ENCODE measurements around the gene NTNG1. TPM values are rescaled to one million over a fixed set of nuclear protein-coding genes. Genes with fewer than 3 reads are reported as not detected.
A peak's percentile ranks its signal among the peaks of the same experiment; 100 is the strongest.

Gene NTNG1
- total and polyA plus RNA-seq, 10 of the 15 experiments (the other 5 are each of a cell fraction or from before 2014, with no cell fraction given), result 0.18 to 2.3 (median 1.1) TPM; not detected in 1

DNA sequence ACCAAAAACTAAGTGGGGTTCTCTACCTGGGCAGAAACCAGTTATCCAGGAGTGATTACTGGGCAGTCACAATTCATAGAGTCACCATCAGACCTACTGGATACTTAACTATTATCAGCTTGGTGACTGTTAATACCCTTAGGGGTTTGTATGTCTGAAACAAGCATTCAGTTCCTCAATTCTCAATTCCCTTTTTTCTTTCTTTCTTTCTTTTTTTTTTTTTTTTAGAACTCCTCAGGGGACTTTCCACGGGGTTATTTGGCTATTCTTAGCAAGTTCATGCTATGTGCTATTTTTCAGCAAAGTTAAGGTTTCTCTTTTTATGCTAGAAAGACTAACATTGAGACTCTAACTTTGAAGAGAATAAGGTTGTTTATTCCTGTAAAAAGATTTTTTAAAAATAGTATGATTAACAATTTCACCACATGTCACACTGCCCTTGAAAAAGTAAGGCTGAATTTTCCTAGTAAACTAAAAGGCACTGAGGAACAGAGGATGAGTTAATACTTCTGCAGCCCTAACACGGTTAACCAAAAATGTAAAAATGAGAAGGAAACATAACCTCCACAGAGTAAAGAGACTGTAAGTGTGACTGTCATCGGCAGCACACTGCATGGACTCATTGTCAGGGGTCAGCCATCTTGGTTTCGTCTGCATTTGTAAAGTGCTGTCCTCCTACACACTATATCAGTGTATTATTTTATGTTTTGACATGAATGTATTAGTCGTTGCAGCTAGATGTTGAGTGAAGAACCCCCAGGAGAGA is 310.2 kb downstream of the NTNG1 start:
- TSS peak; percentile 68 for BruUV-seq (replicated peaks)
- DNase-seq (ENCODE audit: low read depth, low spot score), result peak; percentile 72
- H3K4me2 ChIP-seq (ENCODE audit: control insufficient read depth, insufficient read depth), result peak overlapping the region; percentile 92
- no peaks in the 10 kb centered on the region for H3K36me3 ChIP-seq (ENCODE audit: control insufficient read depth in 2 of 2, insufficient read depth in 2 of 2, low read length in 1 of 2)
- H2AFZ ChIP-seq (ENCODE audit: control insufficient read depth, low read depth, low read length), result peak overlapping the region; percentile 75
- intact Hi-C loops (cut with micrococcal nuclease; ENCODE audit: unreplicated experiment) (loop anchor here (2.0 kb wide), 1 partner anchor 18 kb away; no protein-coding TSS in a partner anchor), in situ Hi-C loops (cut with MboI) (loop anchor here (25.0 kb wide), 1 partner anchor 1086 kb away; no protein-coding TSS in a partner anchor)
- 2% methylated on average over 4 of the region's 5 CpGs for WGBS (ENCODE audit: insufficient coverage, insufficient replicate concordance, low lambda C conversion rate, missing lambda C conversion rate)
- SMC1A ChIA-PET (ENCODE audit: uncharacterized antibody, unreplicated experiment), result interaction anchor here (0.6 to 8.3 kb wide), 17 partner anchors 9 to 299 kb away, joined by 3 to 92 read pairs (median 5); no protein-coding TSS in a partner anchor
- H3K27ac ChIP-seq (ENCODE audit: control insufficient read depth, insufficient read depth), result peak overlapping the region; percentile 96
- RAD21 ChIA-PET (ENCODE audit: unreplicated experiment), result interaction anchor here (1.4 to 6.1 kb wide), 5 partner anchors 9 to 78 kb away, joined by 3 to 93 read pairs (median 8); no protein-coding TSS in a partner anchor
- peaks cover 29% of the 10 kb centered on the region for H3K4me1 ChIP-seq (ENCODE audit: control insufficient read depth, insufficient read depth, low read length)
- CTCF ChIA-PET, result interaction anchor here (0.6 to 6.5 kb wide), 6 partner anchors 15 to 1575 kb away, joined by 3 to 66 read pairs (median 10); no protein-coding TSS in a partner anchor
- no peaks in the 10 kb centered on the region for H4K20me1 ChIP-seq (ENCODE audit: control insufficient read depth, insufficient read depth)
- peak overlapping the region; percentile 65 for H3K9ac ChIP-seq (ENCODE audit: control insufficient read depth, insufficient read depth, low read length)
- no peaks in the 10 kb centered on the region for H3K79me2 ChIP-seq (ENCODE audit: control insufficient read depth, insufficient read depth, low read length)
- FAIRE-seq, result peak; percentile 91
- peak overlapping the region; percentile 45; the same call in 1 of the 2 replicates for H3K4me3 ChIP-seq
- POLR2A ChIA-PET, result interaction anchor here (1.0 to 4.5 kb wide), 4 partner anchors 9 to 22 kb away, joined by 3 to 19 read pairs (median 4); no protein-coding TSS in a partner anchor
- H3K9me3 ChIP-seq (replicated peaks; ENCODE audit: control insufficient read depth, insufficient read depth, low read length), result no peaks in the 10 kb centered on the region
- H3K27me3 ChIP-seq (replicated peaks in 1 of 2; ENCODE audit: control insufficient read depth in 2 of 2, insufficient read depth in 2 of 2, low read length in 1 of 2), result no peaks in the 10 kb centered on the region
- peak; percentile 93 for ATAC-seq
- TF ChIP-seq ZBTB40 (IDR thresholded peaks at IDR 0.05; ENCODE audit: borderline replicate concordance), result no peak
- TF ChIP-seq E2F4 (IDR thresholded peaks at IDR 0.05; ENCODE audit: low read depth, low read length), result no peak
- TF ChIP-seq, protein P1, sequence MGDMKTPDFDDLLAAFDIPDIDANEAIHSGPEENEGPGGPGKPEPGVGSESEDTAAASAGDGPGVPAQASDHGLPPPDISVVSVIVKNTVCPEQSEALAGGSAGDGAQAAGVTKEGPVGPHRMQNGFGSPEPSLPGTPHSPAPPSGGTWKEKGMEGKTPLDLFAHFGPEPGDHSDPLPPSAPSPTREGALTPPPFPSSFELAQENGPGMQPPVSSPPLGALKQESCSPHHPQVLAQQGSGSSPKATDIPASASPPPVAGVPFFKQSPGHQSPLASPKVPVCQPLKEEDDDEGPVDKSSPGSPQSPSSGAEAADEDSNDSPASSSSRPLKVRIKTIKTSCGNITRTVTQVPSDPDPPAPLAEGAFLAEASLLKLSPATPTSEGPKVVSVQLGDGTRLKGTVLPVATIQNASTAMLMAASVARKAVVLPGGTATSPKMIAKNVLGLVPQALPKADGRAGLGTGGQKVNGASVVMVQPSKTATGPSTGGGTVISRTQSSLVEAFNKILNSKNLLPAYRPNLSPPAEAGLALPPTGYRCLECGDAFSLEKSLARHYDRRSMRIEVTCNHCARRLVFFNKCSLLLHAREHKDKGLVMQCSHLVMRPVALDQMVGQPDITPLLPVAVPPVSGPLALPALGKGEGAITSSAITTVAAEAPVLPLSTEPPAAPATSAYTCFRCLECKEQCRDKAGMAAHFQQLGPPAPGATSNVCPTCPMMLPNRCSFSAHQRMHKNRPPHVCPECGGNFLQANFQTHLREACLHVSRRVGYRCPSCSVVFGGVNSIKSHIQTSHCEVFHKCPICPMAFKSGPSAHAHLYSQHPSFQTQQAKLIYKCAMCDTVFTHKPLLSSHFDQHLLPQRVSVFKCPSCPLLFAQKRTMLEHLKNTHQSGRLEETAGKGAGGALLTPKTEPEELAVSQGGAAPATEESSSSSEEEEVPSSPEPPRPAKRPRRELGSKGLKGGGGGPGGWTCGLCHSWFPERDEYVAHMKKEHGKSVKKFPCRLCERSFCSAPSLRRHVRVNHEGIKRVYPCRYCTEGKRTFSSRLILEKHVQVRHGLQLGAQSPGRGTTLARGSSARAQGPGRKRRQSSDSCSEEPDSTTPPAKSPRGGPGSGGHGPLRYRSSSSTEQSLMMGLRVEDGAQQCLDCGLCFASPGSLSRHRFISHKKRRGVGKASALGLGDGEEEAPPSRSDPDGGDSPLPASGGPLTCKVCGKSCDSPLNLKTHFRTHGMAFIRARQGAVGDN (IDR thresholded peaks at IDR 0.05), result peak; percentile 64; the same call in 1 of the 2 replicates
- no peak for TF ChIP-seq ETV6 (conservative IDR thresholded peaks at IDR 0.05 in 1 of 2, IDR thresholded peaks at IDR 0.05 in 1 of 2; ENCODE audit: borderline replicate concordance in 1 of 2, low read depth in 1 of 2)
- TF ChIP-seq MEF2B (IDR thresholded peaks at IDR 0.05; ENCODE audit: partially characterized antibody, poor library complexity, severe bottlenecking), result peak; percentile 89
- no peak; the same call in 1 of the 2 replicates for TF ChIP-seq CHD2 (IDR thresholded peaks at IDR 0.05; ENCODE audit: borderline replicate concordance, low read depth, low read length)
- no peak for TF ChIP-seq NFXL1 (IDR thresholded peaks at IDR 0.05; ENCODE audit: borderline replicate concordance)
- TF ChIP-seq, protein P2, sequence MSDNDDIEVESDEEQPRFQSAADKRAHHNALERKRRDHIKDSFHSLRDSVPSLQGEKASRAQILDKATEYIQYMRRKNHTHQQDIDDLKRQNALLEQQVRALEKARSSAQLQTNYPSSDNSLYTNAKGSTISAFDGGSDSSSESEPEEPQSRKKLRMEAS (IDR thresholded peaks at IDR 0.05; ENCODE audit: low read depth, low read length), result no peak
- TF ChIP-seq JUND (IDR thresholded peaks at IDR 0.05; ENCODE audit: low read depth, low read length), result no peak
- no peak for TF ChIP-seq STAT3 (IDR thresholded peaks at IDR 0.05; ENCODE audit: low read depth, low read length)
- peak; percentile 62; the same call in 1 of the 2 replicates for TF ChIP-seq HDGF (IDR thresholded peaks at IDR 0.05)
